A673 (cell line): ENCODE measurements around the gene L1TD1. TPM values are rescaled to one million over a fixed set of nuclear protein-coding genes. Genes with fewer than 3 reads are reported as not detected.

ENCODE experiments used
- BruUV-seq: library from RNA; stranded (reverse); fragments of 400-500 nt; replicated peaks from 2 replicates; lab custom pipeline; 2021; lab: Mats Ljungman, UMichigan
- CTCF ChIA-PET: fragments of 300-600 bp; sonication (Branson Sonifier 250); formaldehyde crosslinking; loops from one replicate; lab custom pipeline; 2022; ENCODE audit warnings: antibody characterized with exemption; lab: Charles Lee
- POLR2A ChIA-PET: fragments of 300-600 bp; sonication (Branson Sonifier 250); formaldehyde crosslinking; loops from one replicate; lab custom pipeline; 2022; ENCODE audit warnings: antibody characterized with exemption; ENCODE audit not compliant: low non-redundant PET; lab: Charles Lee
- DNase-seq: peaks from one replicate; pipeline ENCODE4 v3.0.0-alpha.2; 2015; ENCODE audit warnings: low spot score
- H3K27ac ChIP-seq: fragments of 200-600 bp; sonication (generic); 2 replicates; pipeline ENCODE4 v1.5.1; 2016; ENCODE audit warnings: mixed run types, low read depth, mild to moderate bottlenecking, mixed read lengths, antibody characterized with exemption, low read length; ENCODE audit not compliant: poor library complexity, severe bottlenecking
- H3K27me3 ChIP-seq: fragments of 200-600 bp; sonication (generic); replicated peaks from 2 replicates; pipeline ENCODE4 v1.6.1; 2017; ENCODE audit warnings: mixed run types, low read depth, mild to moderate bottlenecking, mixed read lengths, antibody characterized with exemption, low read length; ENCODE audit not compliant: insufficient read depth, poor library complexity
- H3K36me3 ChIP-seq: fragments of 200-600 bp; sonication (generic); 2 replicates; pipeline ENCODE4 v1.6.1; 2016; ENCODE audit warnings: mixed run types, mild to moderate bottlenecking, mixed read lengths, antibody characterized with exemption, low read length; ENCODE audit not compliant: insufficient read depth, poor library complexity, severe bottlenecking
- H3K4me1 ChIP-seq: fragments of 200-600 bp; sonication (generic); 2 replicates; pipeline ENCODE4 v1.6.1; 2017; ENCODE audit warnings: mixed run types, mild to moderate bottlenecking, mixed read lengths, antibody characterized with exemption, low read length; ENCODE audit not compliant: insufficient read depth, poor library complexity, severe bottlenecking
- H3K4me3 ChIP-seq: fragments of 200-600 bp; sonication (generic); 2 replicates; pipeline ENCODE4 v1.5.1; 2016; ENCODE audit warnings: low read depth, mixed run types, mild to moderate bottlenecking, mixed read lengths, low read length; ENCODE audit not compliant: poor library complexity, severe bottlenecking
- H3K9me3 ChIP-seq: fragments of 200-600 bp; sonication (generic); 2 replicates; pipeline ENCODE4 v1.6.1; 2016; ENCODE audit warnings: mixed run types, low read depth, mild to moderate bottlenecking, mixed read lengths, antibody characterized with exemption, low read length; ENCODE audit not compliant: poor library complexity, severe bottlenecking
- CTCF ChIP-seq: fragments of 300-800, 200-600 bp; sonication (generic); conservative IDR thresholded peaks from 2 replicates; pipeline ENCODE4 v1.5.1; 2017; ENCODE audit warnings: low read depth, mild to moderate bottlenecking, antibody characterized with exemption, low read length, moderate library complexity, mixed read lengths
- EZH2 ChIP-seq: fragments of 200-600 bp; sonication (generic); IDR thresholded peaks from 2 replicates; pipeline ENCODE4 v1.6.1; 2017; ENCODE audit warnings: borderline replicate concordance, low read depth, mild to moderate bottlenecking, mixed read lengths, antibody characterized with exemption, low read length; ENCODE audit not compliant: poor library complexity, severe bottlenecking
- intact Hi-C: fragments of 100-400 bp; cut with micrococcal nuclease; formaldehyde crosslinking; loops from one replicate; pipeline ENCODE4 v1.10.0; 2022; ENCODE audit not compliant: unreplicated experiment
- total RNA-seq: library from RNA; stranded (reverse); gene quantifications from 2 replicates; pipeline ENCODE4 v1.2.3, GENCODE V29; 2021

The L1TD1 gene
- total RNA-seq, 1 experiment from 2014 or later: not detected

- CTCF ChIA-PET: no interaction called here
- BruUV-seq: no TSS peak
- Histone ChIP-seq H3K9me3 (no peaks in the 10 kb centered on the region), H3K27ac (no peak overlapping the region), H3K36me3 (no peaks in the 10 kb centered on the region), H3K4me3 (no peak overlapping the region), H3K27me3 (no peaks in the 10 kb centered on the region), H3K4me1 (no peaks in the 10 kb centered on the region)
- DNase-seq: no peak
- POLR2A ChIA-PET: no interaction called here
- intact Hi-C loops: no loop called here
- TF ChIP-seq CTCF: no peak
Measured at GRCh38 chr1:62230718-62231117, 36.1 kb downstream of the L1TD1 start.

- BruUV-seq: no TSS peak
- ChIA-PET CTCF (no interaction called here), POLR2A (no interaction called here)
- intact Hi-C loops: no loop called here
- TF ChIP-seq CTCF (no peak), EZH2 (no peak)
- H3K27ac ChIP-seq: no peak overlapping the region
- no peak for DNase-seq
- no peaks in the 10 kb centered on the region for H3K36me3 ChIP-seq
- H3K4me3 ChIP-seq: no peak overlapping the region
- no peaks in the 10 kb centered on the region for H3K9me3 ChIP-seq
- H3K27me3 ChIP-seq: no peaks in the 10 kb centered on the region
- H3K4me1 ChIP-seq: no peaks in the 10 kb centered on the region
Measured at GRCh38 chr1:62232871-62233278, 38.2 kb downstream of the L1TD1 start.

DNA sequence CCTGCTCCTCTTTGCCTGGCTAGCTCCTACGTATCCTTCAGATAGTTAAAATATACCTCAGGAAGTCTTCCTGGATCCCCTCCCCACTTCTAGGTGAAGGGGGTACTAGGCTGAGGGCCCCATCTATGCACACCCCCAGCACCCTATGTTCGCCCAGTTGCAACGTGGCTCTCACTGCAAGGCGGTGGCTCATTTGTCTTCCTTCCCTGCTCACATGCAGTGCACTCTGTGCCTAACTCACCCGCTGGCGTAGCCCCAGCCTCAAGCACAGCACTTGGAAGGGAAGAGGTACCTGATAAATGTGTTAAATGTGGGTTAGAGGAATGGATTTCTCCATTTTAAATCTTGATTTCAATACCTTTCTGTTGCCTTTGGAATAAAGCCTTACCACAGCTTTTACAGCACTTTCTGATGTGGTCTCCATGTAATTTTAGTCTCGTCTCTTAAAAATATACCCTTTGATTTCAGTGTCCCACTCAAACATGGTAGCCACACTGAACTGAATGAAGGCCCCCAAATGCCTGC, 39.3 kb downstream of the L1TD1 start:
- intact Hi-C loops: no loop called here
- Histone ChIP-seq H3K9me3 (no peaks in the 10 kb centered on the region), H3K36me3 (no peaks in the 10 kb centered on the region), H3K4me3 (no peak overlapping the region), H3K4me1 (no peaks in the 10 kb centered on the region), H3K27ac (no peak overlapping the region), H3K27me3 (no peaks in the 10 kb centered on the region)
- CTCF ChIA-PET: no interaction called here
- no TSS peak for BruUV-seq
- POLR2A ChIA-PET: no interaction called here
- TF ChIP-seq CTCF (no peak), EZH2 (no peak)
- DNase-seq: no peak
